Measurements from ENCODE around the gene MYO16. TPM values are rescaled to one million over a fixed set of nuclear protein-coding genes. Genes with fewer than 3 reads are reported as not detected.

Gene MYO16
- total RNA-seq, 4 donors from 2014 or later: under 0.01 to 0.21 TPM; not detected in 2

DNA sequence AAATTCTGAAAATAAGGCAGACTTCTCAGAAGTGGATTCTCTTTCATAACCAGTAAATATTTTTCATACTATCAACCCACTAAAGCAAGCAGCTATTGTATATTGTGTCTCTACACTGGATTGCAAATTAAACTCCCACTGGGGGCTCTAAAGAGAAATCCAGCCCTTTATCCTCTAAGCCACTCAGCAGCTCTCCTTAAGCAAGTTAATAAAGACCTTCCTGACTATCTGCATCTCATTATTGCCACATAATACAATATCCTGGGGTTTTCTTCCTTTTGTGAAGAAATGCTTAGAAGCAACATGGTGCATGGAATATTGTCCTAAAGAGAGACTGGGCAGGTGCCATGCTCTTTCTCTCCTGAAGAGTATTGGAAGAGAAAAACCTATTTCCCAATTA, 521.3 kb downstream of the MYO16 start:
- Histone ChIP-seq H3K9me3 (no peaks in the 10 kb centered on the region), H3K4me3 (no peak overlapping the region), H3K4me1 (peaks cover 0 to 11% (median 0%) of the 10 kb centered on the region in 4 donors), H3K27me3 (no peaks in the 10 kb centered on the region), H3K36me3 (no peaks in the 10 kb centered on the region), H3K27ac (no peak overlapping the region)
- DNase-seq (ENCODE audit: low spot score in 2 of 2): no peak
- TF ChIP-seq EP300 (IDR thresholded peaks at IDR 0.05) (no peak), POLR2A (IDR thresholded peaks at IDR 0.05) (no peak)
- TF ChIP-seq, protein P1, sequence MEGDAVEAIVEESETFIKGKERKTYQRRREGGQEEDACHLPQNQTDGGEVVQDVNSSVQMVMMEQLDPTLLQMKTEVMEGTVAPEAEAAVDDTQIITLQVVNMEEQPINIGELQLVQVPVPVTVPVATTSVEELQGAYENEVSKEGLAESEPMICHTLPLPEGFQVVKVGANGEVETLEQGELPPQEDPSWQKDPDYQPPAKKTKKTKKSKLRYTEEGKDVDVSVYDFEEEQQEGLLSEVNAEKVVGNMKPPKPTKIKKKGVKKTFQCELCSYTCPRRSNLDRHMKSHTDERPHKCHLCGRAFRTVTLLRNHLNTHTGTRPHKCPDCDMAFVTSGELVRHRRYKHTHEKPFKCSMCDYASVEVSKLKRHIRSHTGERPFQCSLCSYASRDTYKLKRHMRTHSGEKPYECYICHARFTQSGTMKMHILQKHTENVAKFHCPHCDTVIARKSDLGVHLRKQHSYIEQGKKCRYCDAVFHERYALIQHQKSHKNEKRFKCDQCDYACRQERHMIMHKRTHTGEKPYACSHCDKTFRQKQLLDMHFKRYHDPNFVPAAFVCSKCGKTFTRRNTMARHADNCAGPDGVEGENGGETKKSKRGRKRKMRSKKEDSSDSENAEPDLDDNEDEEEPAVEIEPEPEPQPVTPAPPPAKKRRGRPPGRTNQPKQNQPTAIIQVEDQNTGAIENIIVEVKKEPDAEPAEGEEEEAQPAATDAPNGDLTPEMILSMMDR (IDR thresholded peaks at IDR 0.05): no peak

GRCh38 chr13:109151255-109151654, 521.8 kb downstream of the MYO16 start:
- TF ChIP-seq POLR2A (IDR thresholded peaks at IDR 0.05): no peak
- TF ChIP-seq, protein P1 (IDR thresholded peaks at IDR 0.05): no peak
- TF ChIP-seq EP300 (IDR thresholded peaks at IDR 0.05): no peak
- Histone ChIP-seq H3K27ac (no peak overlapping the region), H3K9me3 (no peaks in the 10 kb centered on the region), H3K27me3 (no peaks in the 10 kb centered on the region), H3K4me3 (no peak overlapping the region), H3K36me3 (no peaks in the 10 kb centered on the region), H3K4me1 (peaks cover 0 to 16% (median 0%) of the 10 kb centered on the region in 4 donors)
- 93 to 94% methylated on average over 3 of the region's 3 CpGs for WGBS, 2 donors
- no peak for DNase-seq (ENCODE audit: low spot score in 2 of 2)

GRCh38 chr13:109151696-109152095, 522.3 kb downstream of the MYO16 start:
- Histone ChIP-seq H3K4me1 (peaks cover 0 to 21% (median 0%) of the 10 kb centered on the region in 4 donors), H3K27me3 (no peaks in the 10 kb centered on the region), H3K4me3 (no peak overlapping the region), H3K27ac (no peak overlapping the region), H3K9me3 (no peaks in the 10 kb centered on the region), H3K36me3 (no peaks in the 10 kb centered on the region)
- TF ChIP-seq POLR2A (IDR thresholded peaks at IDR 0.05) (no peak), EP300 (IDR thresholded peaks at IDR 0.05) (no peak)
- TF ChIP-seq, protein P1 (IDR thresholded peaks at IDR 0.05): no peak
- no peak for DNase-seq (ENCODE audit: low spot score in 2 of 2)
- WGBS, 2 donors: 86 to 87% methylated on average over 5 of the region's 5 CpGs

DNA sequence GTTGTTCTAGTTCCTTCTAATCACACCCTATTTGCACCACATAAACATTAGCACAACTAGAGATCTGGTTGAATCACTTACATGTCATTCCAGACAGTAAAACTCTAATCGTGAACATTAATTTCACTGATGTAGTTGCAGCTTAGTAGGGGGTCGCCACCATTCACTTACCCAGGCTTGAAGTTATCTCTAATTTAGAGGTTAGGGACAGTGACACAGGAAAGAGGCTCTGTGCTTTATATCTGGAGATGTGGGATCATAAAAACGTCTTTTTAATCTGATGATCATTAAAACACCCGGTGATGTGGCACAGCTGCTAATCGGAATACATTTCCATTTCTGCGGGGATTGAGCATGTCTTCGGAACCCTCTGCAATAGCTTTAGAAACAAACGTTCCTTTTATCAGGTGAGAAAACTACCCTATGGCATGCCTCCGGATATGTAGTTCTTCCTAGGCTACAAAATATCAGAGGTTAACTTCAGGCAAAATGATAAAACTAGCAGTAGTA, 523.0 kb downstream of the MYO16 start:
- Histone ChIP-seq H3K36me3 (no peaks in the 10 kb centered on the region), H3K9me3 (no peaks in the 10 kb centered on the region), H3K4me1 (peaks cover 0 to 24% (median 0%) of the 10 kb centered on the region in 4 donors), H3K27ac (no peak overlapping the region), H3K4me3 (no peak overlapping the region), H3K27me3 (no peaks in the 10 kb centered on the region)
- no peak for DNase-seq (ENCODE audit: low spot score in 2 of 2)
- TF ChIP-seq, protein P1 (IDR thresholded peaks at IDR 0.05): no peak
- TF ChIP-seq EP300 (IDR thresholded peaks at IDR 0.05) (no peak), POLR2A (IDR thresholded peaks at IDR 0.05) (no peak)
- 81 to 84% methylated on average over 9 of the region's 9 CpGs for WGBS, 2 donors

GRCh38 chr13:109152941-109153340, 523.5 kb downstream of the MYO16 start:
- Histone ChIP-seq H3K9me3 (no peaks in the 10 kb centered on the region), H3K27me3 (no peaks in the 10 kb centered on the region), H3K36me3 (no peaks in the 10 kb centered on the region), H3K4me1 (peaks cover 0 to 24% (median 0%) of the 10 kb centered on the region in 4 donors), H3K27ac (no peak overlapping the region), H3K4me3 (no peak overlapping the region)
- 79 to 80% methylated on average over 10 of the region's 10 CpGs for WGBS, 2 donors
- no peak for DNase-seq (ENCODE audit: low spot score in 2 of 2)
- TF ChIP-seq, protein P1 (IDR thresholded peaks at IDR 0.05): no peak
- TF ChIP-seq EP300 (IDR thresholded peaks at IDR 0.05): no peak
- no peak for TF ChIP-seq POLR2A (IDR thresholded peaks at IDR 0.05)

All from tibial nerve (tissue), 4 donors.